HEK293 (cell line): Measurements from ENCODE around the gene PRKG1.

ENCODE experiments used
- CTCF ChIA-PET: fragments of 350-600 bp; formaldehyde crosslinking; extraction: SDS; loops from one replicate; lab custom pipeline; 2021; ENCODE audit warnings: antibody characterized with exemption; lab: Yijun Ruan, JAX
- POLR2A ChIA-PET: fragments of 300-600 bp; formaldehyde crosslinking; extraction: SDS; loops from one replicate; lab custom pipeline; 2020; ENCODE audit warnings: antibody characterized with exemption, inconsistent platforms; lab: Yijun Ruan, JAX
- H3K27ac ChIP-seq: fragments of 200-500 bp; sonication (Bioruptor generic); 2 replicates; pipeline ENCODE4 v1.5.1; 2014; ENCODE audit warnings: low read depth, low read length, control low read depth, inconsistent platforms; ENCODE audit errors: extremely low read depth
- H3K36me3 ChIP-seq, 2 experiments: fragments of 200-500 bp in 1 of 2; sonication (Bioruptor generic) in 1 of 2; 1 replicate in 1 of 2; 2 replicates in 1 of 2; pipeline ENCODE4 v1.5.1; 2014 to 2017; ENCODE audit warnings: inconsistent platforms in 2 of 2, low read length in 2 of 2; ENCODE audit not compliant: control insufficient read depth in 2 of 2, insufficient read depth in 1 of 2
- H3K4me1 ChIP-seq: fragments of 200-500 bp; sonication (Bioruptor generic); 2 replicates; pipeline ENCODE4 v1.5.1; 2014; ENCODE audit warnings: mild to moderate bottlenecking, low read length, inconsistent platforms; ENCODE audit not compliant: control insufficient read depth, insufficient read depth
- H3K4me3 ChIP-seq: 2 replicates; pipeline ENCODE4 v1.5.1; 2011; ENCODE audit warnings: low read depth, mild to moderate bottlenecking, control low read depth, low read length, moderate library complexity
- H3K9me3 ChIP-seq: fragments of 200-500 bp; sonication (Bioruptor generic); 2 replicates; pipeline ENCODE4 v1.5.1; 2014; ENCODE audit warnings: low read depth, low read length, inconsistent platforms; ENCODE audit not compliant: control insufficient read depth, insufficient read depth
- GLI2 ChIP-seq: fragments of 450-650 bp; formaldehyde crosslinking; IDR thresholded peaks from 2 replicates; pipeline ENCODE4; 2017; ENCODE audit warnings: missing biosample characterization, missing genetic modification characterization, low read depth, borderline replicate concordance
- GLI4 ChIP-seq: fragments of 450-650 bp; formaldehyde crosslinking; IDR thresholded peaks from 2 replicates; pipeline ENCODE4 v1.5.1; 2016; ENCODE audit warnings: missing biosample characterization, missing genetic modification characterization
- HOXD13 ChIP-seq: sonication (generic); formaldehyde crosslinking; IDR thresholded peaks from 2 replicates; pipeline ENCODE4 v1.8.0; 2022; ENCODE audit warnings: missing genetic modification reagents, borderline replicate concordance
- KLF16 ChIP-seq: fragments of 450-650 bp; formaldehyde crosslinking; IDR thresholded peaks from 2 replicates; pipeline ENCODE4 v1.5.1; 2017; ENCODE audit warnings: missing biosample characterization, missing genetic modification characterization
- OSR2 ChIP-seq: fragments of 450-650 bp; formaldehyde crosslinking; IDR thresholded peaks from 2 replicates; pipeline ENCODE4 v1.5.1; 2016; ENCODE audit warnings: missing biosample characterization, missing genetic modification characterization
- WT1 ChIP-seq: fragments of 450-650 bp; formaldehyde crosslinking; IDR thresholded peaks from 2 replicates; pipeline ENCODE4 v1.5.1; 2016; ENCODE audit warnings: missing biosample characterization, missing genetic modification characterization
- ZBTB11 ChIP-seq: fragments of 450-650 bp; formaldehyde crosslinking; conservative IDR thresholded peaks from 2 replicates; pipeline ENCODE4 v1.5.1; 2016; ENCODE audit warnings: low read depth, missing biosample characterization, missing genetic modification characterization
- ZNF16 ChIP-seq: fragments of 450-650 bp; formaldehyde crosslinking; IDR thresholded peaks from 2 replicates; pipeline ENCODE4 v1.5.1; 2016; ENCODE audit warnings: low read depth, missing biosample characterization, missing genetic modification characterization
- ZNF175 ChIP-seq: fragments of 450-650 bp; formaldehyde crosslinking; IDR thresholded peaks from 2 replicates; pipeline ENCODE4 v1.5.1; 2016; ENCODE audit warnings: missing biosample characterization, missing genetic modification characterization
- ZNF223 ChIP-seq: fragments of 450-650 bp; formaldehyde crosslinking; IDR thresholded peaks from 2 replicates; pipeline ENCODE4 v1.5.1; 2016; ENCODE audit warnings: missing biosample characterization, missing genetic modification characterization
- ZNF24 ChIP-seq: fragments of 450-650 bp; formaldehyde crosslinking; IDR thresholded peaks from 2 replicates; pipeline ENCODE4 v1.5.1; 2016; ENCODE audit warnings: missing biosample characterization, missing genetic modification characterization
- ZNF549 ChIP-seq: fragments of 450-650 bp; IDR thresholded peaks from 2 replicates; pipeline ENCODE4 v1.5.1; 2018; ENCODE audit warnings: missing biosample characterization, missing genetic modification characterization, mild to moderate bottlenecking, inconsistent platforms, moderate library complexity
- ZNF629 ChIP-seq: fragments of 450-650 bp; formaldehyde crosslinking; IDR thresholded peaks from 2 replicates; pipeline ENCODE4 v1.5.1; 2017; ENCODE audit warnings: missing biosample characterization, missing genetic modification characterization
- ZNF664 ChIP-seq: fragments of 450-650 bp; formaldehyde crosslinking; IDR thresholded peaks from 2 replicates; pipeline ENCODE4 v1.5.1; 2016; ENCODE audit warnings: missing biosample characterization, missing genetic modification characterization
- ZNF704 ChIP-seq: fragments of 450-650 bp; formaldehyde crosslinking; IDR thresholded peaks from 2 replicates; pipeline ENCODE4 v1.5.1; 2016; ENCODE audit warnings: missing biosample characterization, missing genetic modification characterization
- ZNF768 ChIP-seq: fragments of 450-650 bp; formaldehyde crosslinking; IDR thresholded peaks from 2 replicates; pipeline ENCODE4 v1.5.1; 2018; ENCODE audit warnings: missing biosample characterization, mild to moderate bottlenecking, missing genetic modification characterization
- ZNF785 ChIP-seq: fragments of 450-650 bp; formaldehyde crosslinking; IDR thresholded peaks from 2 replicates; pipeline ENCODE4 v1.5.1; 2016; ENCODE audit warnings: missing biosample characterization, missing genetic modification characterization
- ZSCAN16 ChIP-seq: fragments of 450-650 bp; formaldehyde crosslinking; IDR thresholded peaks from 2 replicates; pipeline ENCODE4 v1.5.1; 2016; ENCODE audit warnings: missing biosample characterization, missing genetic modification characterization
- ZSCAN30 ChIP-seq: fragments of 450-650 bp; IDR thresholded peaks from 2 replicates; pipeline ENCODE4 v1.5.1; 2018; ENCODE audit warnings: missing biosample characterization, mild to moderate bottlenecking, missing genetic modification characterization, moderate library complexity
- TF ChIP-seq, protein P1 (sequence below): fragments of 450-650 bp; formaldehyde crosslinking; conservative IDR thresholded peaks from 2 replicates; pipeline ENCODE4 v1.5.1; 2016; ENCODE audit warnings: low read depth, missing biosample characterization, missing genetic modification characterization
- TF ChIP-seq, protein P2 (sequence below): fragments of 450-650 bp; formaldehyde crosslinking; IDR thresholded peaks from 2 replicates; pipeline ENCODE4 v1.5.1; 2016; ENCODE audit warnings: missing biosample characterization, missing genetic modification characterization, low read depth

Gene PRKG1

DNA sequence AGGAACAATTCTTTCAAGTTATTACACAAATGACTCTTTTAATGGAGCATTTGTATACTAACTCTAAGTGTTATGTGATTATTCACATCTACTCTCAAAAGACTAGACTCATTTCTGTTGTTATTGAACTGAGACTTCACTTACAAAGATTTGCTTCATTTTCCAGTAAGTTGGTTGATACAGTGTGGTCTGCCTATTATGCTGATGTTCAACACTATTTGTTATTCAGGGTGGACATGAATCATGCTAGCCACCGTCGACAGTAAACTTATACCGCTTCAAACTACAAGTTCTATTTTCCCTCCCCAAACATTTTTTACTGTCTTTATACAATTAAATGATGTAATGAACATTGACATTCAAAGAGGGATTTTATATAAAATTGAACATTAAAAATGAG is 84.5 kb downstream of the PRKG1 start:
- H3K4me3 ChIP-seq, result no peak overlapping the region
- CTCF ChIA-PET, result no interaction called here
- no peaks in the 10 kb centered on the region for H3K9me3 ChIP-seq
- no peak overlapping the region for H3K27ac ChIP-seq
- H3K36me3 ChIP-seq, result no peaks in the 10 kb centered on the region
- POLR2A ChIA-PET, result no interaction called here
- TF ChIP-seq ZSCAN16 (tag by site-specific recombination), result no peak
- TF ChIP-seq, all 188 proteins: peak for 0
- 0 out of 2 replicates have a peak, but pooled peaks cover 5% of the 10 kb centered on the region for H3K4me1 ChIP-seq

GRCh38 chr10:51159841-51160240 is 85.6 kb downstream of the PRKG1 start:
- no peak for TF ChIP-seq ZBTB11
- no peak for TF ChIP-seq ZSCAN30 (tag by site-specific recombination)
- no peak for TF ChIP-seq ZNF768 (tag by site-specific recombination)
- TF ChIP-seq OSR2 (tag by site-specific recombination), result no peak
- no peak for TF ChIP-seq ZNF175 (tag by site-specific recombination)
- TF ChIP-seq, protein P1, sequence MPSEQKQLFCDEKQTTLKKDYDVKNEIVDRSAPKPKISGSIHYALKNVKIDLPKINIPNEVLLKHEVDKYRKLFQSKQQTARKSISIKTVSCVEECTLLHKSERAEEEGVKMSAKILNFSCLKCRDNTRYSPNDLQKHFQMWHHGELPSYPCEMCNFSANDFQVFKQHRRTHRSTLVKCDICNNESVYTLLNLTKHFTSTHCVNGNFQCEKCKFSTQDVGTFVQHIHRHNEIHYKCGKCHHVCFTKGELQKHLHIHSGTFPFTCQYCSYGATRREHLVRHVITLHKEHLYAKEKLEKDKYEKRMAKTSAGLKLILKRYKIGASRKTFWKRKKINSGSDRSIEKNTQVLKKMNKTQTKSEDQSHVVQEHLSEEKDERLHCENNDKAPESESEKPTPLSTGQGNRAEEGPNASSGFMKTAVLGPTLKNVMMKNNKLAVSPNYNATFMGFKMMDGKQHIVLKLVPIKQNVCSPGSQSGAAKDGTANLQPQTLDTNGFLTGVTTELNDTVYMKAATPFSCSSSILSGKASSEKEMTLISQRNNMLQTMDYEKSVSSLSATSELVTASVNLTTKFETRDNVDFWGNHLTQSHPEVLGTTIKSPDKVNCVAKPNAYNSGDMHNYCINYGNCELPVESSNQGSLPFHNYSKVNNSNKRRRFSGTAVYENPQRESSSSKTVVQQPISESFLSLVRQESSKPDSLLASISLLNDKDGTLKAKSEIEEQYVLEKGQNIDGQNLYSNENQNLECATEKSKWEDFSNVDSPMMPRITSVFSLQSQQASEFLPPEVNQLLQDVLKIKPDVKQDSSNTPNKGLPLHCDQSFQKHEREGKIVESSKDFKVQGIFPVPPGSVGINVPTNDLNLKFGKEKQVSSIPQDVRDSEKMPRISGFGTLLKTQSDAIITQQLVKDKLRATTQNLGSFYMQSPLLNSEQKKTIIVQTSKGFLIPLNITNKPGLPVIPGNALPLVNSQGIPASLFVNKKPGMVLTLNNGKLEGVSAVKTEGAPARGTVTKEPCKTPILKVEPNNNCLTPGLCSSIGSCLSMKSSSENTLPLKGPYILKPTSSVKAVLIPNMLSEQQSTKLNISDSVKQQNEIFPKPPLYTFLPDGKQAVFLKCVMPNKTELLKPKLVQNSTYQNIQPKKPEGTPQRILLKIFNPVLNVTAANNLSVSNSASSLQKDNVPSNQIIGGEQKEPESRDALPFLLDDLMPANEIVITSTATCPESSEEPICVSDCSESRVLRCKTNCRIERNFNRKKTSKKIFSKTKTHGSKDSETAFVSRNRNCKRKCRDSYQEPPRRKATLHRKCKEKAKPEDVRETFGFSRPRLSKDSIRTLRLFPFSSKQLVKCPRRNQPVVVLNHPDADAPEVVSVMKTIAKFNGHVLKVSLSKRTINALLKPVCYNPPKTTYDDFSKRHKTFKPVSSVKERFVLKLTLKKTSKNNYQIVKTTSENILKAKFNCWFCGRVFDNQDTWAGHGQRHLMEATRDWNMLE (tag by site-specific recombination), result no peak
- TF ChIP-seq, protein P2, sequence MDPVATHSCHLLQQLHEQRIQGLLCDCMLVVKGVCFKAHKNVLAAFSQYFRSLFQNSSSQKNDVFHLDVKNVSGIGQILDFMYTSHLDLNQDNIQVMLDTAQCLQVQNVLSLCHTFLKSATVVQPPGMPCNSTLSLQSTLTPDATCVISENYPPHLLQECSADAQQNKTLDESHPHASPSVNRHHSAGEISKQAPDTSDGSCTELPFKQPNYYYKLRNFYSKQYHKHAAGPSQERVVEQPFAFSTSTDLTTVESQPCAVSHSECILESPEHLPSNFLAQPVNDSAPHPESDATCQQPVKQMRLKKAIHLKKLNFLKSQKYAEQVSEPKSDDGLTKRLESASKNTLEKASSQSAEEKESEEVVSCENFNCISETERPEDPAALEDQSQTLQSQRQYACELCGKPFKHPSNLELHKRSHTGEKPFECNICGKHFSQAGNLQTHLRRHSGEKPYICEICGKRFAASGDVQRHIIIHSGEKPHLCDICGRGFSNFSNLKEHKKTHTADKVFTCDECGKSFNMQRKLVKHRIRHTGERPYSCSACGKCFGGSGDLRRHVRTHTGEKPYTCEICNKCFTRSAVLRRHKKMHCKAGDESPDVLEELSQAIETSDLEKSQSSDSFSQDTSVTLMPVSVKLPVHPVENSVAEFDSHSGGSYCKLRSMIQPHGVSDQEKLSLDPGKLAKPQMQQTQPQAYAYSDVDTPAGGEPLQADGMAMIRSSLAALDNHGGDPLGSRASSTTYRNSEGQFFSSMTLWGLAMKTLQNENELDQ (tag by site-specific recombination), result no peak
- no peak for TF ChIP-seq WT1 (tag by site-specific recombination)
- TF ChIP-seq ZNF629, result no peak
- no peak for TF ChIP-seq ZNF16 (tag by site-specific recombination)
- no peak for TF ChIP-seq ZNF223 (tag by site-specific recombination)
- no peak for TF ChIP-seq ZNF549
- no peak for TF ChIP-seq ZNF785 (tag by site-specific recombination)
- TF ChIP-seq ZNF24 (tag by site-specific recombination), result no peak
- no peak for TF ChIP-seq ZNF664 (tag by site-specific recombination)
- no peak for TF ChIP-seq KLF16 (tag by site-specific recombination)
- TF ChIP-seq GLI4 (tag by site-specific recombination), result no peak
- no peak for TF ChIP-seq HOXD13 (CRISPR knock-in tag)
- no peak for TF ChIP-seq GLI2 (tag by site-specific recombination)
- no peak for TF ChIP-seq ZNF704 (tag by site-specific recombination)
- ChIA-PET POLR2A (no interaction called here), CTCF (no interaction called here)

More at GRCh38 chr10:51159841-51160240, 85.6 kb downstream of the PRKG1 start:
- Histone ChIP-seq H3K27ac (no peak overlapping the region), H3K4me1 (0 out of 2 replicates have a peak, but pooled peaks cover 5% of the 10 kb centered on the region), H3K36me3 (no peaks in the 10 kb centered on the region), H3K4me3 (no peak overlapping the region), H3K9me3 (no peaks in the 10 kb centered on the region)
